ENCODE measurements around the gene TMEM185B. TPM values are rescaled to one million over a fixed set of nuclear protein-coding genes. Genes with fewer than 3 reads are reported as not detected.

The TMEM185B gene
- total RNA-seq, 2 experiments from 2014 or later, result 16.7 to 17.2 TPM

GRCh38 chr2:120252225-120253020 lies 29.2 kb upstream of the TMEM185B start, which contains the start of gene RALB:
TSS of gene RALB (plus strand) at chr2:120252852. CDS start at chr2:120278665, 25,813 bp downstream.
- Mint-ChIP-seq H3K4me3 (peak within 1 kb of the TSS; percentile 95), H3K4me1 (ENCODE audit: low read depth) (peaks cover 35% of the 10 kb centered on the region), H3K27me3 (peaks cover 2% of the 10 kb centered on the region), H3K36me3 (ENCODE audit: low read depth) (peaks cover 2% of the 10 kb centered on the region), H3K9me3 (peaks cover 2% of the 10 kb centered on the region), H3K27ac (peak within 1 kb of the TSS; percentile 87)
- no peak for TF ChIP-seq CTCF (IDR thresholded peaks at IDR 0.05)
- ATAC-seq, result peak; percentile 97
- POLR2A ChIA-PET, result interaction anchor here (1.0 to 2.2 kb wide), 3 partner anchors 10 to 27 kb away, joined by 3 to 13 read pairs (median 3); no protein-coding TSS in a partner anchor
- DNase-seq, result peak; percentile 99
- CTCF ChIA-PET, result interaction anchor here (0.7 to 3.1 kb wide), 5 partner anchors 10 to 77 kb away, joined by 3 to 15 read pairs (median 4); no protein-coding TSS in a partner anchor
- intact Hi-C loops (cut with micrococcal nuclease), result no loop called here

GRCh38 chr2:120251880-120252224 lies 28.7 kb upstream of the TMEM185B start:
- intact Hi-C loops (cut with micrococcal nuclease), result no loop called here
- Mint-ChIP-seq H3K4me3 (peak overlapping the region; percentile 95), H3K27me3 (peaks cover 2% of the 10 kb centered on the region), H3K4me1 (ENCODE audit: low read depth) (peaks cover 35% of the 10 kb centered on the region), H3K27ac (peak overlapping the region; percentile 57), H3K36me3 (ENCODE audit: low read depth) (peaks cover 2% of the 10 kb centered on the region), H3K9me3 (peaks cover 2% of the 10 kb centered on the region)
- ChIA-PET CTCF (interaction anchor here (0.7 to 3.1 kb wide), 6 partner anchors 9 to 77 kb away, joined by 3 to 15 read pairs (median 5); no protein-coding TSS in a partner anchor), POLR2A (interaction anchor here (1.0 to 2.2 kb wide), 3 partner anchors 9 to 26 kb away, joined by 3 to 13 read pairs (median 3); no protein-coding TSS in a partner anchor)
- TF ChIP-seq CTCF (IDR thresholded peaks at IDR 0.05), result no peak
- no peak for DNase-seq
- no peak for ATAC-seq

- Mint-ChIP-seq H3K36me3 (ENCODE audit: low read depth) (peaks cover 1% of the 10 kb centered on the region), H3K9me3 (peaks cover under 1% of the 10 kb centered on the region), H3K27ac (no peak overlapping the region), H3K27me3 (peaks cover 6% of the 10 kb centered on the region), H3K4me3 (no peak overlapping the region), H3K4me1 (ENCODE audit: low read depth) (peaks cover 28% of the 10 kb centered on the region)
- ATAC-seq (no peak), DNase-seq (no peak)
- TF ChIP-seq CTCF (IDR thresholded peaks at IDR 0.05), result no peak
- intact Hi-C loops (cut with micrococcal nuclease), result no loop called here
- CTCF ChIA-PET, result interaction anchor here (2.0 to 3.1 kb wide), 3 partner anchors 19 to 76 kb away, joined by 6 to 15 read pairs (median 8); no protein-coding TSS in a partner anchor
- POLR2A ChIA-PET, result interaction anchor here (2.2 kb wide), 1 partner anchor 19 kb away, joined by 13 read pairs; no protein-coding TSS in a partner anchor
Observed at GRCh38 chr2:120251078-120251477, 27.9 kb upstream of the TMEM185B start.

- POLR2A ChIA-PET, result interaction anchor here (1.0 to 1.2 kb wide), 2 partner anchors 18 to 74 kb away, joined by 3 to 4 read pairs; no protein-coding TSS in a partner anchor
- no peaks in the 10 kb centered on the region for H3K36me3 Mint-ChIP-seq (ENCODE audit: low read depth)
- ATAC-seq (no peak), DNase-seq (no peak)
- no peaks in the 10 kb centered on the region for H3K9me3 Mint-ChIP-seq
- H3K4me1 Mint-ChIP-seq (ENCODE audit: low read depth), result peaks cover 24% of the 10 kb centered on the region
- H3K27me3 Mint-ChIP-seq, result peaks cover 6% of the 10 kb centered on the region
- no peak for TF ChIP-seq CTCF (IDR thresholded peaks at IDR 0.05)
- CTCF ChIA-PET, result interaction anchor here (1.4 to 2.0 kb wide), 3 partner anchors 20 to 75 kb away, joined by 5 to 8 read pairs (median 7); no protein-coding TSS in a partner anchor
- intact Hi-C loops (cut with micrococcal nuclease), result no loop called here
- no peak overlapping the region for H3K4me3 Mint-ChIP-seq
- no peak overlapping the region for H3K27ac Mint-ChIP-seq
Observed at GRCh38 chr2:120250640-120251039, 27.4 kb upstream of the TMEM185B start.

All from activated CD8-positive, alpha-beta T cell treated with anti-CD3 and anti-CD28 coated beads for 36 hours (primary cell).